Esophagus squamous epithelium (tissue), 4 donors: Measurements from ENCODE around the gene LPAR5.

Experiments used
- POLR2A ChIP-seq, 4 donors: fragments of 450-650 bp; IDR thresholded peaks; one replicate each; pipeline ENCODE4 v1.6.1; 2017; ENCODE audit warnings: antibody characterized with exemption in 4 of 4, mild to moderate bottlenecking in 4 of 4, moderate library complexity in 3 of 4
- TF ChIP-seq, protein P1 (sequence below), 6 experiments: fragments of 450-650 bp in 4 of 6; fragments of 200-600 bp in 2 of 6; sonication (generic) in 2 of 6; IDR thresholded peaks; one replicate each; pipeline ENCODE4 v1.5.1; 2016 to 2019; ENCODE audit warnings: antibody characterized with exemption in 6 of 6, mild to moderate bottlenecking in 4 of 6, moderate library complexity in 4 of 6

DNA sequence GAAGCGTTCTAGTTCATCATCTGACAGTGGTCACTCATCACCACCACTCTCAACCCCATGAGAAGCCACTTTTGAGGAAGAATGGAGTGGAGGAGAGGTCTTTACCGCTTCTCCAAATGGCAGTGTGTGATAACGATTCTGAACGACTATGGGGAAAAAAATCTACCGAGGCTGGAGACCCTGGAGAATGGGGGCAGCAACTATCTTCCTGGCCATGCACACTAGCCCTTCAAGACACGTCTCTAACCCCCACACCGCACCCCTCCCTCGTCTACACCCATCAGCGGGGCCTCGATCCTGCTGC, 26.8 kb upstream of the LPAR5 start:
- TF ChIP-seq POLR2A (IDR thresholded peaks at IDR 0.05) = no peak
- TF ChIP-seq, protein P1, sequence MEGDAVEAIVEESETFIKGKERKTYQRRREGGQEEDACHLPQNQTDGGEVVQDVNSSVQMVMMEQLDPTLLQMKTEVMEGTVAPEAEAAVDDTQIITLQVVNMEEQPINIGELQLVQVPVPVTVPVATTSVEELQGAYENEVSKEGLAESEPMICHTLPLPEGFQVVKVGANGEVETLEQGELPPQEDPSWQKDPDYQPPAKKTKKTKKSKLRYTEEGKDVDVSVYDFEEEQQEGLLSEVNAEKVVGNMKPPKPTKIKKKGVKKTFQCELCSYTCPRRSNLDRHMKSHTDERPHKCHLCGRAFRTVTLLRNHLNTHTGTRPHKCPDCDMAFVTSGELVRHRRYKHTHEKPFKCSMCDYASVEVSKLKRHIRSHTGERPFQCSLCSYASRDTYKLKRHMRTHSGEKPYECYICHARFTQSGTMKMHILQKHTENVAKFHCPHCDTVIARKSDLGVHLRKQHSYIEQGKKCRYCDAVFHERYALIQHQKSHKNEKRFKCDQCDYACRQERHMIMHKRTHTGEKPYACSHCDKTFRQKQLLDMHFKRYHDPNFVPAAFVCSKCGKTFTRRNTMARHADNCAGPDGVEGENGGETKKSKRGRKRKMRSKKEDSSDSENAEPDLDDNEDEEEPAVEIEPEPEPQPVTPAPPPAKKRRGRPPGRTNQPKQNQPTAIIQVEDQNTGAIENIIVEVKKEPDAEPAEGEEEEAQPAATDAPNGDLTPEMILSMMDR (IDR thresholded peaks at IDR 0.05) = no peak
